HG03159 (cell line): ENCODE results near the gene PIAS1.
"Not testable (repeated sequence)": the region's sequence is repeated elsewhere in the genome, so short reads cannot be mapped to it uniquely, and the experiment has no call there.

Source experiments
- ATAC-seq: cut with Tn5 transposase; IDR thresholded peaks from one replicate; pipeline ENCODE4 v1.9.1; 2021; ENCODE audit warnings: mild to moderate bottlenecking, moderate library complexity; ENCODE audit not compliant: unreplicated experiment

PIAS1 gene

DNA sequence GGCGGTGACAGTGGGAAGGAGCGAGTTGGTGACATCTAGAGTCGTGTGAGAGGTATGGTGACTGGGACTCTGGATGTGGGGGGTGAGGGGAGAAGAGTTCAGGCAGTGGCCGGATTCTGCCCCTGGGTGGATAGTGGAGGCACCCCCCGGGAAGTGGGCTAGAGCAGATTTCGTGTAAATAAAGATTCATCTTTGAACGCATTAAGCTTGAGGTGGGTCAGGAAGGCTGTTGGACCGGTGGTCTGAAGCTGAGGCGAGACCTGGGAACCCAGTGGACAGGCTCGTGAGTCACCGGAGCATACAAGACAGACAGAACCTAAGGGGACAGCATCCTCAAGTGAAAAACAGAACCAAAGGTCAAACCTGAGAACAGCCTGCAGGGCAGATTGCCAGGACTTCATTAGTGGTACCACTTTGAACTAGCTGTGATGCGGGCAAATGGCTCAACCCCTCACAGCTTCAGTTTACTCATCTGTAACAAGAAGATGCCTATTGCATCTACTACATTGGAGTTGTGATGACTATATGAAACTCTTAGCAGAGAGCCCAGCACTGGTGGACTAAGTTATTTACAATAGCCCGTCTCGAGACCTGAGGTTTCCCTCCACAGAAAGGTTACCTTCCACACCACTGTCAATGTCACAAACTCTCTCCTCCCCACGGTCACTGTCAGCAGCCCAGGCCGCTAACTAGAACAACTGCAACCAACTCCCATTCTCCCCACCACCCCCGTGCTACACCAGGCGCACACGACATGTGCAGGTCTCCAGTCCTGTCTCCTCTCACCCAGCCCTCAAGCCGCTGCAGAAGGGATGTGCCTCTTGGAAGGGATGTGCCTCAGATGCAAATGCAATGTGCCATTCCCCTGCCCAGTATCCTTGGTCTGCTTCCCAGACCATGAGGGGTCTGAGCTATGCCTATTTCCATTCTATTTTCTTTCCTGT, 176.3 kb downstream of the PIAS1 start:
- ATAC-seq, result no peak

DNA sequence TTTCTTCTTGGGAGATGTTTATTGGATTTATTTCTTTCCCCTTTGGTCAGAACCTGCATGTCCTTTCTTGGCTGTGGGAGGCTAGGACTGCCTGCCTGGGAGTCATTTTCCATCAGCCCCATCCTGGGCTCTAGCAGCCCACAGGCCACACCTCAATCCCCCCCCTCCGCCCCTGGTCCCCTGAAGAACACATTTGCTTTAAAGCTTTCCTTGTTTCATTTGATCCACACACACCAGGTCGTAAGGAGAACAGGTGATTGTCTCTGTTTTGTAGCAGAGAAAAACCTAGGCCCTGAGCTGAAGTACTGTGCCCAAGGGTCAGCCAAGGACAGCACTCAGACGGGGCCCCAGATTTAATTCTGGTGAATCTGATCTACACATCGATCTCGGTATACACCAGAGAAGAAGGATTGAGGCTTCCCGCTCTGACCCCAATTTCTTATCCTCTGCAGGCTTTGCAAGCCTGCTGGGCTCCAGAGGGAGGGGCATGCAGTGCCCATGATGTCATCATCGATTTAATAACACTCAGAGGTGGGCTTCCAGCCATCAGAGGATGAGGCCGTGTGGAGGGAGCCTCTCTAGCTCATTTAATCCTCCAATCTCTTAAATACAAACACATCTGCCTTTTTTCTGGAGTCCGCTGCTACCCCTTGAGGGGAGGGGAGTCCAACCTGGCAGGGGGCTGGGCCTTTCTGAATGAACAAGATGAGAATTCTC, 177.1 kb downstream of the PIAS1 start:
- no peak for ATAC-seq

DNA sequence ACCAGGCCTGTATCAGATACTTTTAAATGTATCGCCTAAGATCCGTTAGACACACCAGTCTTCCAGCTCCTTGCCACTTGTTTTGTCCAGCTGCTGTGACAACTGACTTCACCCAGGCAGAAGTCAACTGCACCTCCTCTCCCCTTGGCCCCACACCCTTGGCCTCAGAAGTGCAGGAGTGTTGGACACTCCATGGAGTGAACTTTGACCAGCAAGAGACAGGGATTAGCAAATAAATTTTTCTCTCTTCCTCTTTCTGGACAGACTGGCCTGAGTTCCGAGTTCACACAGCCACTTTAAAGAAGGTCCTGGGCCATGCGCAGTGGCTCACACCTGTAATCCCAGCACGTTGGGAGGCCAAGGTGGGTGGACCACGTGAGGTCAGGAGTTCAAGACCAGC, 178.3 kb downstream of the PIAS1 start:
- ATAC-seq, result no peak

DNA sequence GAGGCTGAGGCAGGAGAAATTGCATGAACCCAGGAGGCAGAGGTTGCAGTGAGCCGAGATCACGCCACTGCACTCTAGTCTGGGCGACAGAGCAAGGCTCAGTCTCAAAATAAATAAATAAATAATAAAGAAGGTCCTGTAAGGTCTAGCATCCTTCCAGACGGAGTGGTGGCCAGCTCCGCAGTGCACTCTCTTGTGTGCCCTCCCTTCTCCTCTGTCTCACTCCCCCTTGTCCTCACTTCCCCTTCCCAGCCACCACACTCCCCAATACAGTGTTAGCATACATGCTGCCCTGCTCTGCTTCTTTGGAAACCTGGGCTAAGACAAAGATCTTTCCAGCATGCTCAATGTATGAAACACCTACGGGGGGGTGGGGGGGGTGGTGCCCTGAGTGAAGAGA, 178.8 kb downstream of the PIAS1 start:
- ATAC-seq, result no peak

DNA sequence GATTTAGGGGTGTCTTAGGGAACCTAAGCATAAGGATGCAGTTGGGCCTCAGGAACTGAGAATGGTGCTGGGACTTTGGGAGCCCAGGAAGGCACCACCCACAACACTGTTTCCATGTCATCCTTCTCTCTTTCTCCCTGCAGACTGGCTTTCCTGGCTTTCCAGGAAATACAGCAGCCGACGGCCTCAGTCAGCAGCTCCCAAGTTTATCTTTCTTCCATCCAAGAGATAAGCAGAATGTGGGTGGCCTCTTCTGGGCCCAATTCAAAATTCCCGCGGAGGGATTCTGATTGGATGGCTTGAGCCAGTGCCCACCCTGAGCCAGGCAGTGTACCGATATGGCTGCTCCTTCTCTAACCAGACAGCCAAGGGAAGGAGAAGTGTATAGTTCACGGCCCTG, 179.9 kb downstream of the PIAS1 start:
- no peak for ATAC-seq

DNA sequence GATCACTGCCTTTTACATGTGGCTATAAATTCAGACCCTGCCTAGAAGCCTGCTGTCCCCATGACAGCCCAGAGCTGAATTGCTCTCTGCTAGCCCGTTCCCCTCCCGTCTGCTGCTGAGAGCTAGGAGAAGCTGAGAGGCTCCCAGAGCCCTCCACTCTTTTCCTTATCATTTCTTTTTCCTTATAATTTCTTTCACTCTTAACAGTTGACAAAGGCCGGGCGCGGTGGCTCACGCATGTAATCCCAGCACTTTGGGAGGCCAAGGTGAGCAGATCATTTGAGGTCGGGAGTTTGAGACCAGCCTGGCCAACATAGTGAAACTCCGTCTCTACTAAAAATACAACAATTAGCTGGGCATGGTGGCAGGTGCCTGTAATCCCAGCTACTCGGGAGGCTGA, 180.4 kb downstream of the PIAS1 start:
- ATAC-seq, result not testable (repeated sequence)

DNA sequence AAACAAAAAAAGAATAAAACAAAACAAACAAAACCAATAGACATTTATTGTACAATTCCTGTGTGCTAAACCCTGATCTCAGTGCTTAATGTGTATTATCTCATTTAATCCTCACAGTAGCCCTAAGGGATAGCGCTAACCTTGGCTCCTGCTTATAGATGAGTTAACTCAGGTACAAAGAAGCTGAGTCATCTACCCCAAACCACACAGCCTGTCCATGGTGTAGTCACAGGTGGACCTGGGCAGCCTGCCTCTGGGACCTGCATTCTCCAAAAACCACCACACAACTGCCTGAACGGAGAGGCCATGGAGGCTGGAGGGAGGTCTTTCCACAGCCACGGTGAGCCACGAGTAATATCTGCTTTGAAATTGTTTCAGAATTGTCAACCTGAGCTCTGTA, 180.9 kb downstream of the PIAS1 start:
- no peak for ATAC-seq

DNA sequence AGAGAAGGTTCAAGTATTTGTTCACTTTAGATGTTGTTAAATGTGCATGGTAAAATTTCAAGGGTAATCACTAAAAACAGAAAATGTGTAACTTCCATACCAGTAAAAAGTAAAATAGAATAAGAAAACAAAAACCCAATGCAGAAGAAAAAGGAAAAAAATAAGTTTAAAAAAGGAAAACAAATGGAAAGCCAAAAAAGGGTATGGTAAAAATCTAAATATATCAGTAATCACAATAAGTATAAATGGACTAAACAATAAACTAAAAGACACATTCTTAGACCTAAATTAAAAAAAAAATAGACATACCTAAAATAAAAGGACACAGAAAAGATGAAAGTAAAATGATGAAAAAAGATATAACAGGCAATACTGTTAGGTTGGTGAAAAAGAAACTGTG, 184.9 kb downstream of the PIAS1 start:
- no peak for ATAC-seq

DNA sequence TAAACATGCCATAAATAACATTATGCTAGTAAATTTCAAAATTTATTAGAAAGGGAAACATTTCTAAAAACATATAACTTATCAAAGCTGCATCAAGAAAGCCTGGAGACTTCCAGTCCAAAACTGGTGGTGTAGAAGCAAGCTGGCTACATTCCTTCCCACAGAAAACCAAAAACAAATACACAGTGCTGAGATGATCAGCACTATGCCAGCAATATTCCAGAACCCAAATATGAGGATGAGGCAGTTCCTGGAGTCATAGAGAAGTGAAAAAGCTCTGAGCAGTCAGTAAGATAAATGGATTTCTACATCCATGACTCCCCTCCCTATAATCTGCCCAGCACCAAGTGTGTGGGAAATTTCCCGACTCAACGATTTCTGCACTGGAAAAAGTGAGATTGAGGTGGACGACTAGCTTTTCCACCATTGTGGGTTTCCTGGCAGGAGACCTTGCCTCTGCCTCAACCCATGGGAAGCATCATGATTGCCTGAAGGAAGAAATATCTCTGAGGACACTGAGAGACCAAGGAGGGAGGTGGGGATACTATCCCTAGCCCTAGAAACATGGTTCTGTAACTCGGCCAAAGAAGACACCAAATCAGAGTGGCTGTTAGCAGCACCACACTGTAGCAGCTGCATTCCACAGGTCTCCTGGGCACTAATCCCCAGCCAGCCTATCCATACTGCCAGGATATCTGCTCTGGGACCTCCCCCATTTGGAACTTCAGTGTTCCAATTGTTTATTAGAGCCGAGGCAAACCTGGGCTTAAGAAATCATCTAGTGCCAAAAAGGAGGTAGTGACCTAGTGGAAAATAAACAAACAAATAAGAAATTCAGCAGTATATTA, 187.2 kb downstream of the PIAS1 start:
- ATAC-seq, result no peak
